HG02981 (cell line): Measurements from ENCODE around the gene DLGAP1.
"Not testable (repeated sequence)": the region's sequence is repeated elsewhere in the genome, so short reads cannot be mapped to it uniquely, and the experiment has no call there.

Experiments used
- ATAC-seq: cut with Tn5 transposase; IDR thresholded peaks from one replicate; pipeline ENCODE4 v1.9.1; 2021; ENCODE audit warnings: mild to moderate bottlenecking, moderate library complexity; ENCODE audit not compliant: unreplicated experiment

The DLGAP1 gene

DNA sequence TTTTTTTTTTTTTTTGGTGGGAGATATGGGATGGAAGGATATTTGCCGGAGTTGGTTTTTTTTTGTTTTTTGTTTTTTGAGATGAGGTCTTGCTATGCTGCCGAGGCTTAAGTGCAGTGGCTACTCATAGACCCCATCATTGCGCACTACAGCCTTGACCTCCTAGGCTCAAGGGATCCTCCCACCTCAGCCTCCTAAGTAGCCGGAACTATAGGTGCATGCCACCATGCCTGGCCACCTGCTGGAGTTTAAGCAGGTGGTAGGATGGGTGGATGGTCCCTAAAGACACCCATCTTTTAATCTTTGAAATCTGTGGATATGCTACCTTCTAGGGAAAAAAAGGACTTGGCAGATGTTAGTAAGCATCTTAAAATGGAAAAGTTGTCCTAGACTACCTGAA is 835.4 kb downstream of the DLGAP1 start:
- ATAC-seq, result no peak

DNA sequence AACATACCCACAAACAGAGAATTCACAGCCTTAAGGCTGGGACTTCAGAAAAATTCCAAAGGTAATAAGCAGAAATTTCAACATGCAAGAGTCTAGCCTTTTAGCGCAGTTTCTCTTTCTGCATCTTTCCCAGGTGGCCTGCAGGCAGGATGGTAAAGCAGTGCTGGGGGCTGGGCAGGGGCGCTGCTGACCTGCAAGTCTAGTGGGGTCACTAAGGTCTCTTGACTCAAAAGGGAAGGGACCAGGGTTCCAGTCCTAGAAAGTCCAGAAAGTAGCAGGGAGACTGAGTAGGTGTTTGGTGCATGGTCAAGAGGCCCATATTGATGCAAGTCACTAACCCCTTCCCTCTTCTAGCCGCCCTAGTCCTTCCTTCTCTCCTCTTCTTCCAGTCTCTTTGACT is 835.9 kb downstream of the DLGAP1 start:
- no peak for ATAC-seq

DNA sequence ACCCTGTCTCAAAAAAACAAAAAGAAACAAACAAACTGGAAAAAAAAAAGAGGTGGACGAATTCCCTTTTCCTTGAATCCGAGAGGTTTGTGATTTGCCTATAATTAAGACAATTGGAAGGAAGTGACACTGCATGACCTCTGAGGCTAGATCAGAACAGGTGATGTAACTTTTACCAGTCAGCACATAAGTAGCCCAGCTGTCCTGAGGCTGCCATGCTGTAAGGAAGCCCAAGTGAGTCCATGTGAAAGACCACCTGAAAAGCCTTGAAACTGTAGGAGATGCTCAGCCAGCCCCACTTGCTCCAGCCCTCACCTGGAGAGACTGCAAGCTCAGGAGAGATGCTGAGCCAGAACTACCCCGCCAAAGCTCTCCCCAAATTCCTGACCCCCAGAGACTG is 838.4 kb downstream of the DLGAP1 start:
- no peak for ATAC-seq

DNA sequence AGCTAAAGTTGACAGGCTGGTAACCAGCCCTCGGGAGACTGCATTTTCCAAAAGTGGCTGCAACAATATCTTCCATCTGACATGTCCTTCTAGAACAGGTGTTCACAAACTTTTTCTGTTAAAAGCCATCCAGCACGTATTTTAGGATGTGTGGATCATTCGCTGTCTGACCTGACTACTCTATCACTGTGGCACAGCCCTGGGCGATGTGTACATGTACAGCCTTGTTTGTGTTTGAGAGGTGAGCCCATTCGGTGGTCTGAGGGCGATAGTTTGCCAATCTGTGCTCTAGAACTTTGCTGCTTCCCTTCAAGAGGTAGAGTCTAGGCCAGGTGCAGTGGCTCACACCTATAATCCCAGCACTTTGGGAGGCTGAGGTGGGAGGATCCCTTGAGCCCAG is 839.0 kb downstream of the DLGAP1 start:
- ATAC-seq, result no peak

DNA sequence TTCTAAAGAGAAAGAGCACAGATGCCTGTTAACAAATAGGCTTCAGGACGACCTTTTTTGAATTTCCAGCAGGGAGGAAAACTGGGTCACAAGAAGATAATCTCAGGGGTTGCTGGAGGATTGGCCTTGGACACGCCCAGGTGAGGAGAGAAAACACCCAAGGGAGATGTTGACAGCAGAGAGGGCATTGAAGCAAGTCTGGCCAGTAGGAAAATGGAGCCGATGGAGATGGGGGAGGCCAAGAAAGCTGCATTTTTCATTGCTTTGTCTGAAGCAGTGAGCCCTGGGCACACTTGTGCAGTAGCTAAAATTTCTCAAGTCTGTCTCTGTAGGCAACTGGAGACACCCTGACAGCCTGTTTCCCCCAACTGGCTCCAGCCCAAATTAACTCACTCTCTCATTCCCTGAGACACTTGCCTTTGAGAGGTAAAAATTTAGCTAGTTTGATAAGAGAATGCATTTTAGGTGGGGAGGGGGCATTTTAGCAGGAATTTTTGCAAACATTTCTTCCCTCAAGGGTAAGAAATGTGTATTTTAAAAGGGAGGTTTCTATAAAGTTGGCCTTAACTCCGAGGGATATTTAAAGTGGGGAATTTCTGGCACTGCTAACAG is 839.6 kb downstream of the DLGAP1 start:
- no peak for ATAC-seq

DNA sequence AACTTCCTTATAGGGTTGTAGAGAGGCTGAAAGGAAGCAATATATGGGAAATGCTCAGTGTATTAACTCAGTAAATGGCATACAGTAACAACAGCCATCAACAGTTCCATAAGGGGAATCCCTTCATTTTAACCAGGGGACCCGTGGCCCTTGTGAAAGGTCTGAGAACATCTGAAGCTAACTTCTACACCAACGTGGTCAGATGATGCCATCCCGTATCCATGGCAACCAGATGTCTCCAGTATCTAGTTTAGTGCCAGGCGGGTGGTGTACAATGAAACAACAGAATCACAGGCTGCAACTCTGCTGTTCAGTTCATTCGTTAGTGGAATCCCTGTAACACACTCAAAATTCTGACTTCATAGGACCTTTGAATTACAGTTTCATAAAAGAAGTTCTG is 842.8 kb downstream of the DLGAP1 start:
- no peak for ATAC-seq

DNA sequence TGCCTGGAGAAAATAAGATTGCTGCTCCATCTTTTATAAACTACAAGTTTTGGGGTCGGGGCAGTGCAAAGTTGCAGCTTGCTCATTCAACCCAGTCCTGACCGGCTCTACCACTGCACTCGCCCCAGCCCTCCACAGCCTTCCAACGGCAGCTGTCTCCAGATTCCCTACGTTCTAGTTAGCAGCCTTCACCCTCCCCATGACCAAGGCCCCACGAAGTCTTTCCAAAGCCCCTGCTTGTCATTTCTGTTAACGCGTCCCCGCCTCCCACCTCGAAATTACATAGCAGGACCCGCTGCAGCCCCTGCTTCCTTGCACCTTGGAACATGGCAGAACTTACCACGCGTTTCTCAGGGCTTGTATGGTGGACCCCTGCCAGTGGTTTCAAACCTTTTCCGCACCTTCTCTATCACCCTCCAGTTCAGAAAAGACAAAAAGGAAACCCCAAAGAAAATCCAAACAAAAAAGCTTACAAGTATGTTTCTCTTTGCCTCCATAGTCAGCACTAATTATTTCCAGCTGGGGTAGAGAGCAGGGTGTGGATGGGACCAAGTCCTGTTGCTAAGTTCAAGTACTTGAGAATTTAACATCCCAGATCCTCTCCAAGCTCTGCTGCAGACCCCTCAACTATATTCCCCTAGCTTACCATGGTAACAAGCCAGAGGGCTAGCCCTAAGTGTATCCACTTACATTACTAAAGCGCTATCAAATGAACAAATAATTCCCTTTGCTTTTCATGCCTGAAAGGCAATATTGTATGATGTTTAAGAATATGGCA is 843.6 kb downstream of the DLGAP1 start:
- ATAC-seq, result no peak

DNA sequence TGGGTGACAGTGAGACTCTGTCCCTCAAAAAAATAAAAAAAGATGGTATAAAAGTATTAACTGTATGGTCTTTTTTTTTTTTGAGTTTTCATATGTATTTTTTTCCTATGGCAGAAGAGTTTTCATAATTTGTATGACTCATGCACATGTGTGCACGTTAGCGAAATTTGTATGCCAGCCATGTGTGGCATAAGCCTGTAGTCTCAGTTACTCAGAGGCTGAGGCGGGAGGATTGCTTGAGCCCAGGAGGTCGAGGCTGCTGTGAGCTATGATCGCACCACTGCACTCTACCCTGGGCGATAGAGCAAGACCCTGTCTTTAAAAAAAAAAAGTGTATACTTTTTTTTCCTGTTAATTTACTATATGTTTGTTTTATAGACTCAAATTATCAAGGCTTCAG is 844.3 kb downstream of the DLGAP1 start:
- ATAC-seq, result no peak

DNA sequence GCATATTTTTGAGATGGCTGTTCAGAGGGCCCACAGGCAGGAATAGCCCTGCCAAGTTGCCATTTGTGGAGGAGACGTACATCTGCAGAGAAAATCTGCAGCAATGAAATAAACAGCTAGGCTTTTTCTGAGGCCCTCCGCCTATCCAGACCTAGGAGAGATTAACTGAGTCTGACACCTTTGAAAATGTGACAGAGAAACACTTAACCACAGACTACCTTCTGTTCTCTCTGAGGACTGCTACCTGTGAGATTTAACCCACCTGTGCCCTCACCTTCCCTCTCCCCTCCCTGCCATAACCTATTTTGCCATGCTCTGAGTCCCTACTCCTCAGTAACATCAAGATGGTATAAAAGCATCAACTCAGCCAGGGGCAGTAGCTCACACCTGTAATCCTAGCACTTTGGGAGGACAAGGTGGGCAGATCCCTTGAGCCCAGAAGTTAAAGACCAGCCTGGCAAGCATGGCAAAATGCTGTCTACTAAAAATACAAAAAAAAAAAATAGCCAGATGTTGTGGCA is 844.9 kb downstream of the DLGAP1 start:
- ATAC-seq, result no peak

DNA sequence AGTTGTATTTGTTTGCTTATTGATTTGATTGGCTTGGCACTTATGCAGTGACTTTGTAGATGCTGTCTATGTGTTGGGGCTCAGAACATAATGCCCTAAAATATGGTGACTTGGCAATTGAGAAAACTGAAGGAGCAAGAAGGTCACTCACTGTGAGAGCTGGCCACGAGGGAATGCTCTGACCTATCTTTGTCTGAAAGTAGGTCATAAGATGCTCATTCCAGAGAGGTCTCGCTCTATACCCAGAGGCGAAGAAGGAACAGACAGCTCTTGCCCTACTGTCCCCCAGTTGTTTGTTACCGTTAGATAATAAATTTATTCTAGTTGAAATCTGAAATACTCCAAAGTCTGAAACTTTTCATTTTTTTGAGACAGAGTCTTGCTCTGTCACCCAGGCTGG is 846.6 kb downstream of the DLGAP1 start:
- no peak for ATAC-seq

DNA sequence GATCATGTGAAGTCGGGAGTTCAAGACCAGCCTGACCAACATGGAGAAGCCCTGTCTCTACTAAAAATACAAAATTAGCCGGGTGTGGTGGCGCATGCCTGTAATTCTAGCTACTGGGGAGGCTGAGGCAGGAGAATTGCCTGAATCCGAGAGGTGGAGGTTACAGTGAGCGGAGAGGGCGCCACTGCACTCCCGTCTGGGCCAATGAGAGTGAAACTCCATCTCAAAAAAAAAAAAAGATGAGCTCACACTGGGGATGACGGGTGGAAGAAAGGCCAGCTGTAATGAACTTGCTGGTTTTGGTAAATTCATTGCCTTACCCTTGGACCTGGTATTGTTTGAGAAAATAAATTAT is 847.0 kb downstream of the DLGAP1 start:
- ATAC-seq, result not testable (repeated sequence)

DNA sequence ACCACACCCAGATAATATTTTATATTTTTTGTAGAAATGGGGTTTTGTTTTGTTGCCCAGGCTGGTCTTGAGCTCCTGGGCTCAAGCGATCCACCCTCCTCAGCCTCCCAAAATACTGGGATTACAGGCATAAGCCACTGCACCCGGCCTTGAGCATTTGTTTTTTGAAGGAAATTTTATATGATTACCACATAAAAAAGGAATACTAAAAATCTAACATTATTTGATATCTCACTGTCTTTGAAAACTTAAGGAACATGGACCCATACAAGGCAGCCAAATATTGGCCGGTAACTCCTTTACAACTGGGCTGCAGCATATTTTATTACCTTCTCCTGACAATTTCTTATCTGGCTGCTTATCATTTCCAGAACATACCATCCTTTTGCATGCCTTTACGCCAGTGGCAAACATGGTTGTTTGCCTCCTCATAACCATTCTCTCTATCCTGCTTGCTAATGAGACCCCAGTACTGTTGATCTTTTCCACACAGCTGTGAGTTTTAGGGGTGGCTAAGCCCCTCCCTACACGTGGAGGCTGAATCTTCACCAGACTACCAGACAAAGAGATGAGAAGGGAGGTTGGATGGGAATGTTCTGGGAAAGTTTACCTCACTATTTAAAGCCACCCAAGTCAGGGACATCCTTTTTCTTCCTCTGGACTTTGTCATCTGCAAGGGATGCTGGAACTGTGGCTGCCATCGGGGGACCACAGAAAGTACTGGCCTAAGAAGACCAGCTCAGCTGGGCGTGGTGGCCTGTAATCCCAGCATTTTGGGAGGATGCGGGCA is 847.6 kb downstream of the DLGAP1 start:
- ATAC-seq, result no peak

DNA sequence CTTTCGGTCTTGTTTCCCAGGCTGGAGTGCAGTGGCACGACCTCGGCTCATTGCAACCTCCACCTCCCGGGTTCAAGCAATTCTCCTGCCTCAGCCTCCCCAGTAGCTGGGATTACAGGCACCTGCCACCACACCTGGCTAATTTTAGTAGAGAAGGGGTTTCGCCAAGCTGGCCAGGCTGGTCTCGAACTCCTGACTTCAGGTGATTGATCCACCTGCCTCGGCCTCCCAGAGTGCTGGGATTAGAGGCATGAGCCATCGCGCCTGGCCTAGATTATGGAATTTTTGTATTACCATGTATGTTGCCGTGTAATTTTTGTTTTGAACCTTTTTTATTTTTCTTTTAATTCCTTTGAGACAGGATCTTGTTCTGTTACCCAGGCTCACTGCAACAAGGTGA is 848.2 kb downstream of the DLGAP1 start:
- ATAC-seq, result not testable (repeated sequence)

DNA sequence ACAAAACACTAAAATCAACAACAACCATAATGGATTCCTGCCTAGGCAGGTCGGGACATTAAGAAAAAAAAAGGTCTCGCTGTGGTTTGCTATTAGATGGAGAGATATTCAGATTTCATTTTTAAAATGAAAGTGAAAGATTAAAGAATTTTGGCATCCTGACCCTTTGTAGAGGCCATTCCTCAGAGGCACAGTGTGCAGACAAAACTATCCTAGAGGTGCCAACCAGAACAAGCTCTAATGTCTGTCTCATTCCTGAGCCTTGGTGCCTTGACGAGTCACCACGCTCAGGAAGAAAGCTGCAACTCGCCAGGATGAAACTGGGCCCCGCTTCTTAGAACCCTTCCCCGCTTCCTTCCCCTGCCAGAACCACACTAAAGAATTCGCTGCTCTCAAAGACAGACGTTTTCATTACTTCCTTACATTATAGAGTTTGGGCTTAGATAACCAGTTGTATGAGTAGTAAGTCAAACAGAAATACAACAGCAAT is 849.1 kb downstream of the DLGAP1 start:
- no peak for ATAC-seq

DNA sequence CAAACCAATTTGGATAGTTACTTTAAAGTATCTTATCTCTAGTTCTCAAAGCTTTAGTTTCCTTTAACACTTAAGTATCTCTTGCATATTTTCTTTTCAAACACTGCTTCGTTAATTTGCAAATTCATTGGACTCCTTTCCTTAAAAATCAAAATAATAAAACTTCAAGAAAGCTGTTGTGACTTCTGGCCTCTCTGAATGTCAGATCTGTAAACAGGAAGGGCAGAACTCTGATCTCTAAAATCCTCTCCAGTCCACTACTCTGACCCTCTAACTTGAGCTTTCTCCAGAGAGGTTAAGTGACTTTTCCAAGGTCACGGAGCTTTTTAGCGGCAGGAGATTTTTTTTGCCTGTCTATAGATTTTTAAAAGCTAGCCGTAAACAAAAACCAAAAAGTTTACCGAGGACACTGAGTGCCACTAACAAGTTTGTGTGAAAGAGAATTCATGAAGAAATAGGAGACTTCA is 849.6 kb downstream of the DLGAP1 start:
- no peak for ATAC-seq

DNA sequence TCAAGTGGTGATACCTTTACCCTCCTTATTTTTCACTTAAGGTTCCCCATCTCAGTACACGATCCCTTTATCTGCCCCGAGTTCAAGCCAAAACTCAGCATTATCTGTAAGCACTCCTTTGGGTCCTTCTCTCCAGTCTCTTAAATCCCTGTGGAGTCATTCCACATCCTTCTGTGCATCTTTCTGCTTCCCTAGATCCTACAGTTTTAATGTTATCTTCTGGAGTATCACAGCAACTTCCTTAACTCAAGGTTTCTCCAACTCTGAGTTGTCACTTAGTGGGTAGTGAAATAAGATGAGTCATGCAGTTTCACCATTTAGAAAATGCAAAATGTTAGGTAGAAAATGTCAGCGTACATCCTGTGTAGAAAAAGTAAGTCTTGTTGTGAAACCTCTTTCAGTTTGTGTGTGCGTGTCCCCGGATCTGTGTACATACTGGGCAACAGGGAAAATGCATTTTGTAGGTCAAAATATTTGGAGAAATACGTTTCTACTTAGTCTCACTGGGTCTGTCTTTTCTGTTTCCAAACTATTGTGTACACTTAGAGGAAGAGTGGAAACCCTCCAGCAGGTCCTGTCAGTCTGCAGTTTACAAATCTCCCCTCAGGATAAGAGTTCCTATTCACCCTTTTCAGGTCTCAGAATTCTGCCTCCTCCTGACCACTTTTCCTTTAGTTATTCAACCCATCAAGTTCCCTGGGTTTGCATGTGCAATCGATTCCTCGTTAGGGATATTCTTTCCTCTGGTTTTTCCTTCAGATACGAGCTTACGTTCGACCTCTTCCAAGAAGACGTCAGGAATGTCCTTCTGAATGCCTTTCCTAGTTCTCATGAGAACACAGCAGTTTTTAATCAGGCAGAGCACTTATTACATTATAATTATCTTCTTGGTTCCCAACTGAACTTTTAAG is 850.4 kb downstream of the DLGAP1 start:
- peak; percentile 88 for ATAC-seq

DNA sequence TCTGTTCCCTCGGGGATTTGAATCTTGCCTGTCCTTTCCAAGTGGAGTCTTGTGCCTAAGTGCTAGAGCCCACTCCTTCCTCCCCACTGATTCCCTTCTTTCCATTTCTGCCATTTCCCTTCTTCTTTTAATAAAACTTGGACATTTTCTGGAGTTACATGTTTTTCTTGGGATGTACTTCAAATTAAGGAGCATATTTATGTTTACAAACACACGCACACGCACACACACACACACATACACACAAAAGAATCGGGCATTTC is 850.9 kb downstream of the DLGAP1 start:
- no peak for ATAC-seq

DNA sequence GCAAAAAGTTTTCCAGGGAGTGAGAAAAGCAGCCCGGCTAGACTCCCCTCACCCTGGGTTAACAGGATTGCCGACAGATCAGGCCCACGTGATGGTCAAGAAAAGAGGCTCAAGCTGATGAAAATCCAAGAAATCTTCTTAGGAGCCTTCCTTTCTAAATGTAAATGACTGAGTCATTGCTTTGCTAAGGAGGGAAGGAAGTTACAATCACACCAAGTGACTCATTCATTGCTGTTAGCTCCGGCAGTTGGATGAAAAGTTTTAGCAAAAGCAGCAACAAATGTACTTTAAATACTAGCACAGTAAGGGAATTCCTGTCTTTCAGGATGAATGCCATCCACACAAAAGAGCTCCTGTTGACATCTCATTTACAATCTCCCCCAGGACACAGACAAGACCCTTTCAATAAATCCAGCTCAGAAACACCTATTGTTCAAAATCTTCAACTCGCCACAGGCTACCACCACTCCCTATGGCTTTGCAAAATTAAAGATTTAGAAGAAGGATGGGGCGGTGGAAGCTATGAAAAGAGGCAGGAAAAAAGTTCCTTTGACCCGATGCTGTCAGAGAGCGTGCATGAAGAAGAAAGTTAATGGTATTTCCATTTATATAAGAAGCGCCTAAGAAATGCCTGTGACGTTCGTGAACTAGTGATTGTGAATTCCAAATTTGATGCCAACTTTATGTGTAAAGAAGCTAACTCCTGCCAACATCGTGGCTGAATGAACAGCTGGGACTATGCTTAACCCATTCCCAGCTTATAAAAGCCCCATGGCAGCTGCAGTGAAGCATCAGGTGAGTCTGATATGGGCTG is 851.5 kb downstream of the DLGAP1 start:
- no peak for ATAC-seq

DNA sequence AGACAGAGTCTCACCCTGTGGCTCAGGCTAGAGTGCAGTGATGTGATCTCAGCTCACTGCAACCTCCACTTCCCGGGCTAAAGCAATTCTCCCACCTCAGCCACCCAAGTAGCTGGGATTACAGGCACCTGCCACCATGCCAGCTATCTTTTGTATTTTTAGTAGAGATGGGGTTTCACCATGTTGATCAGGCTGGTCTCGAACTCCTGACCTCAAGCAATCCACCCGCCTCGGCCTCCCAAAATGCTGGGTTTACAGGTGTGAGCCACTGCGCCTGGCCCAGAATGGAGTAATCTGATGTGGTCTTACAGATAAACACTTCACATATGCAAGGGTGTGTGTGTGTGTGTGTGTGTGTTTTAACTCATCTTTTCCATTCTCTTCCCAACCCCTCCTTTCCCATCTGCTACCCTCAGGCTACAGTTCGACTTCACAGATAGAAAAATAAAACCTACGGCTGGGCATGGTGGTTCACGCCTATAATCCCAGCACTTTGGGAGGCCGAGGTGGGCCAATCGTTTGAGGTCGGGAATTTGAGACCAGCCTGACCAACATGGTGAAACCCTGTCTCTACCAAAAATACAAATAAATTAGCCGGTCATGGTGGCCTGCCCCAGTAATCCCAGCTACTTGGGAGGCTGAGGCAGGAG is 853.9 kb downstream of the DLGAP1 start:
- not testable (repeated sequence) for ATAC-seq
